ENCODE measurements around the gene NCL.
"Not testable (repeated sequence)": the region's sequence is repeated elsewhere in the genome, so short reads cannot be mapped to it uniquely, and the experiment has no call there.

The NCL gene

GRCh38 chr2:231467016-231467545, 2.8 kb upstream of the NCL start:
- no peak for DNase-seq

- peak; percentile 66 for DNase-seq
These were observed 574 bp upstream of the NCL start for GRCh38 chr2:231464576-231465540.

GRCh38 chr2:231462729-231463465, 1.4 kb downstream of the NCL start:
- no peak for DNase-seq

- DNase-seq: no peak
These were observed 2.7 kb downstream of the NCL start for GRCh38 chr2:231461516-231461971.

GRCh38 chr2:231460841-231461240, 3.4 kb downstream of the NCL start:
- DNase-seq: not testable (repeated sequence)

GRCh38 chr2:231460073-231460835, 4.0 kb downstream of the NCL start:
- no peak for DNase-seq

GRCh38 chr2:231458368-231458767, 5.9 kb downstream of the NCL start:
- DNase-seq: no peak

GRCh38 chr2:231457101-231457500, 7.2 kb downstream of the NCL start:
- DNase-seq: no peak

GRCh38 chr2:231456295-231457004, 7.8 kb downstream of the NCL start:
- DNase-seq: no peak

- no peak for DNase-seq
These were observed 8.4 kb downstream of the NCL start for GRCh38 chr2:231455890-231456289.

GRCh38 chr2:231455222-231455621, 9.1 kb downstream of the NCL start:
- no peak for DNase-seq

- DNase-seq: no peak
These were observed 9.9 kb downstream of the NCL start for GRCh38 chr2:231454361-231454791.

GRCh38 chr2:231452799-231453508, 11.3 kb downstream of the NCL start:
- no peak for DNase-seq

GRCh38 chr2:231450548-231450989, 13.7 kb downstream of the NCL start:
- no peak for DNase-seq

- DNase-seq: no peak
These were observed 14.7 kb downstream of the NCL start for GRCh38 chr2:231449503-231450054.

- no peak for DNase-seq
These were observed 27.3 kb downstream of the NCL start for GRCh38 chr2:231436957-231437356.

- no peak for DNase-seq
These were observed 30.3 kb downstream of the NCL start for GRCh38 chr2:231433990-231434389.

GRCh38 chr2:231431606-231432005, 32.7 kb downstream of the NCL start:
- no peak for DNase-seq

GRCh38 chr2:231430437-231430836, 33.8 kb downstream of the NCL start:
- DNase-seq: not testable (repeated sequence)

GRCh38 chr2:231429901-231430300, 34.4 kb downstream of the NCL start:
- DNase-seq: no peak

- DNase-seq: no peak
These were observed 35.1 kb downstream of the NCL start for GRCh38 chr2:231429152-231429551.

All from NCI-H748 treated with DMSO at 0.1 percent for 48 hours (cell line).